ENCODE data around the gene LTBP2. TPM values are rescaled to one million over a fixed set of nuclear protein-coding genes. Genes with fewer than 3 reads are reported as not detected.

Gene LTBP2
- polyA plus RNA-seq, 2 of the 4 experiments (the other 2 are of a cell fraction): 4.9 to 14.4 TPM

GRCh38 chr14:74572726-74573301 is 39.2 kb downstream of the LTBP2 start:
- Histone ChIP-seq H3K4me1 (peaks cover 82% of the 10 kb centered on the region), H3K4me2 (peak overlapping the region; percentile 80), H3K4me3 (peak overlapping the region; percentile 25; the same call in 1 of the 3 replicates), H3K9me3 (no peaks in the 10 kb centered on the region), H3K27ac (peak overlapping the region; percentile 91 to 95)
- WGBS (ENCODE audit: missing lambda C conversion rate): 74% methylated on average over 15 of the region's 15 CpGs
- DNase-seq (ENCODE audit: low read depth in 1 of 2, low spot score in 1 of 2) (no peak), FAIRE-seq (no peak), ATAC-seq (no peak)
- CTCF ChIA-PET: interaction anchor here (0.8 to 4.5 kb wide), 13 partner anchors 11 to 232 kb away, joined by 3 to 42 read pairs (median 4); partner anchors contain the start of genes LTBP2 and YLPM1
- no peak for TF ChIP-seq HMGXB4 (CRISPR knock-in tag; IDR thresholded peaks at IDR 0.05; ENCODE audit: borderline replicate concordance)
- POLR2A ChIA-PET: interaction anchor here (0.6 to 2.9 kb wide), 6 partner anchors 10 to 80 kb away, joined by 3 to 17 read pairs (median 8); partner anchors contain the start of genes ISCA2 and NPC2

- CTCF ChIA-PET: interaction anchor here (0.8 to 4.5 kb wide), 17 partner anchors 10 to 232 kb away, joined by 3 to 42 read pairs (median 4); partner anchors contain the start of gene LTBP2
- Histone ChIP-seq H3K4me3 (peak overlapping the region; percentile 25; the same call in 2 of the 3 replicates), H3K4me2 (peak overlapping the region; percentile 80), H3K4me1 (peaks cover 82% of the 10 kb centered on the region), H3K9me3 (no peaks in the 10 kb centered on the region), H3K27ac (peak overlapping the region; percentile 91 to 95)
- ATAC-seq (peak; percentile 84 to 85), DNase-seq (ENCODE audit: low read depth in 1 of 2, low spot score in 1 of 2) (peak; percentile 74 to 91), FAIRE-seq (peak; percentile 13)
- TF ChIP-seq NR3C1 (IDR thresholded peaks at IDR 0.05) (no peak), MAFK (IDR thresholded peaks at IDR 0.05; ENCODE audit: partially characterized antibody) (peak; percentile 92), TFCP2L1 (CRISPR knock-in tag; IDR thresholded peaks at IDR 0.05) (no peak), BHLHE40 (IDR thresholded peaks at IDR 0.05; ENCODE audit: low read depth, low read length) (no peak), HES2 (IDR thresholded peaks at IDR 0.05) (peak; percentile 41; the same call in 1 of the 2 replicates), POLR2A (IDR thresholded peaks at IDR 0.05; ENCODE audit: low read length) (no peak), GATA3 (IDR thresholded peaks at IDR 0.05; ENCODE audit: borderline replicate concordance) (peak; percentile 89), EHMT2 (IDR thresholded peaks at IDR 0.05; ENCODE audit: low read depth) (no peak), CTCF (IDR thresholded peaks at IDR 0.05) (no peak), CHD2 (IDR thresholded peaks at IDR 0.05; ENCODE audit: low read length, partially characterized antibody) (no peak), BCL3 (IDR thresholded peaks at IDR 0.05) (peak; percentile 71; the same call in 1 of the 3 replicates), FOXS1 (CRISPR knock-in tag; IDR thresholded peaks at IDR 0.05) (no peak), ZFP36 (IDR thresholded peaks at IDR 0.05; ENCODE audit: borderline replicate concordance, partially characterized antibody) (no peak), JUN (IDR thresholded peaks at IDR 0.05) (peak; percentile 63 to 89; a peak in 4 of 5 replicates), NFE2L2 (conservative IDR thresholded peaks at IDR 0.05; ENCODE audit: low read length) (peak; percentile 72), CEBPB (IDR thresholded peaks at IDR 0.05) (peak; percentile 51 to 91; a peak in 3 of 4 replicates), EHF (CRISPR knock-in tag; IDR thresholded peaks at IDR 0.05) (no peak), PBX3 (IDR thresholded peaks at IDR 0.05) (0 out of 2 replicates have a peak, but pooled peaks have one; percentile 29), HOXB5 (CRISPR knock-in tag; IDR thresholded peaks at IDR 0.05) (peak; percentile 55; the same call in 1 of the 2 replicates), JUNB (IDR thresholded peaks at IDR 0.05) (peak; percentile 94), EP300 (IDR thresholded peaks at IDR 0.05) (peak; percentile 83 to 93; a peak in 4 of 5 replicates), HEYL (CRISPR knock-in tag; IDR thresholded peaks at IDR 0.05) (no peak), CBX2 (IDR thresholded peaks at IDR 0.05; ENCODE audit: borderline replicate concordance, low read depth) (no peak), HOXA7 (CRISPR knock-in tag; IDR thresholded peaks at IDR 0.05) (no peak), MAX (IDR thresholded peaks at IDR 0.05) (peak; percentile 58; the same call in 1 of the 2 replicates), FOSL2 (IDR thresholded peaks at IDR 0.05) (peak; percentile 84), FOSL2 (CRISPR knock-in tag; IDR thresholded peaks at IDR 0.05) (peak; percentile 89), SMC3 (IDR thresholded peaks at IDR 0.05) (no peak)
- POLR2A ChIA-PET: interaction anchor here (0.6 to 2.9 kb wide), 11 partner anchors 9 to 159 kb away, joined by 3 to 17 read pairs (median 4); no protein-coding TSS in a partner anchor
- WGBS (ENCODE audit: missing lambda C conversion rate): 3% methylated on average over 8 of the region's 8 CpGs
These were observed 39.9 kb downstream of the LTBP2 start for GRCh38 chr14:74571901-74572725.
